G401.6 (cell line): ENCODE measurements around the gene SKA3.
"Not testable (repeated sequence)": the region's sequence is repeated elsewhere in the genome, so short reads cannot be mapped to it uniquely, and the experiment has no call there.

Experiments
- FAIRE-seq: peaks from 2 replicates; lab custom pipeline; 2012; peaks lifted over from hg19 to GRCh38; lab: Jason Lieb, UNC

The SKA3 gene

DNA sequence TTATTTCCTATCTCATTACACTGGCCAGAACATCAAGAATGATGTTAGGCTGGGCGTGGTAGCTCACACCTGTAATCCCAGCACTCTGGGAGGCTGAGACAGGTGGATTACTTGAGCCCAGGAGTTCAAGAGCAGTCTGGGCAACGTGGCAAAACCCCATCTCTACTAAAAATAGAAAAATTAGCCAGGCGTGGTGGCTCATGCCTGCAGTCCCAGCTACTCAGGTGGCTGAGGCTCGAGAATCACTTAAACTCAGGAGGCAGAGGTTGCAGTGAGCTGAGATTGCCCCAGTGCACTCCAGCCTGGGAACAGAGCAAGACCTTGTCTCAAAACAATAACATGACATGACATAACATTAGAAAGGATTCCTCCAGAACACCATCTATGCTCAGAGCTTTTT, 10.7 kb downstream of the SKA3 start:
- FAIRE-seq, result not testable (repeated sequence)

DNA sequence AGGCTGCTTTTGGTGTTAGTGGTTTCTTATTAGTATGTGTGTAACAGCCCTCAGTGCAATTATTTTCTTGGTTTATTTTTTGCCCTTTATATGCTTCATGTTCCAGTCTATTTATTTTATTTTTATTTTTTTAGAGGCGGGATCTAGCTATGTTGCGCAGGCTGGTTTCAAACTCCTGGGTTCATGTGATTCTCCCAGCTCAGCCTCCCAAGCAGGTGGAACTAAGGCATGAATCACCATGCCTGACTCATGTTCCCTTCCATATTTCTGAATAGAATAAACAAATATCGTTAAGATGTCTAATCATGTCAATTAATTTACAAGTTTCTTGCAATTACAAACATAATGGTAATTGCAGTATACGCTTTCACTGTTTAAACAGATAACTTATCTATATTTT, 11.7 kb downstream of the SKA3 start:
- no peak for FAIRE-seq

DNA sequence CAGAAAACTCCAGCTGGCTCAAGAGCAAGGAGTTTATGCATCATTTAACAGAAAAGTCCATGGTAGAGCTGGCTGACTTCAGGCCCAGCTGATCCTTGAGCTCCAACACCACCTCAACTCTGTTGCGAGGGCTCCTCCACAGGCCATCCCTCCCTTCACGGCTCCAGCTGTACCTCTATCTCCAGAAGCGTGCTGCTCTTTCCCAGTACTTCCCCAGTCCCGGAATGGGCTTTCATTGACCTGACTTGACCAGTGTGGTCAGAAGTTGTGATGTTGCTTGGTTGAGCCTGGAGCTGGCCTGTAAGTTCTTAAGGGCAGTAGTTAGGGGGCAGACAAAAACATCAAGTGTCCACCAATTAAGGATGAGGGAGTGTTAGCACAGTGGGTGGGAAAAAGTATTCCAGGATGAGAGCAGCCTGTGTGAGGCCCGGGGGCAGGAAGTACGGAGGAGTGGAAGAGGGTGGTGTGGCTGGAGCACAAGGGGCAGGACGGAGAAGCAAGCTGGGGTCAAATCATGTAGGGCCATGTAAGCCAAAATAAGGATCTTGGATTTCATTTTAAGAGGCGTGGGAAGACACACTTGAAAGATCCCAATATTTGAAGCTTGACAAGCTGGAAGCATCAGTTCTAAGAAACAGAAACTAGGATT, 24.0 kb downstream of the SKA3 start:
- FAIRE-seq, result no peak

DNA sequence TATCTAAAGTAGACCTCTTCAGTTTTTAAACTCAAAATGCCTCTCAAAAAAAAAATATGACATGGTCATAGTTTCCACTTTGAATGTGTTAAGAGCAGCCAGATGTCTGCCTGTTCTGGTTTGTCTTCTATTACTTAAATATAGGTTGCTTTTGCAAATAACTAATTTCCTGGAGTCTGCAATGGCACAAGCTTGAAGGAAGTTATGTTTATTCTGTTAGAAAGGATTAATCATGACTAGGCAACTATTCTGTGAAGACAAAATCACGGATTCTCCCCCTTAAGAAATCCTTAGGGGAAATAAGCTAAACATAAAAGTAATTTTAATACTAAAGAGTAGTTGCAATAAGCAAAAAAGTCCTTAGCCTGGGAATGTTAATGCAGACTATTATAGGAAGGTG, 26.3 kb downstream of the SKA3 start:
- no peak for FAIRE-seq

DNA sequence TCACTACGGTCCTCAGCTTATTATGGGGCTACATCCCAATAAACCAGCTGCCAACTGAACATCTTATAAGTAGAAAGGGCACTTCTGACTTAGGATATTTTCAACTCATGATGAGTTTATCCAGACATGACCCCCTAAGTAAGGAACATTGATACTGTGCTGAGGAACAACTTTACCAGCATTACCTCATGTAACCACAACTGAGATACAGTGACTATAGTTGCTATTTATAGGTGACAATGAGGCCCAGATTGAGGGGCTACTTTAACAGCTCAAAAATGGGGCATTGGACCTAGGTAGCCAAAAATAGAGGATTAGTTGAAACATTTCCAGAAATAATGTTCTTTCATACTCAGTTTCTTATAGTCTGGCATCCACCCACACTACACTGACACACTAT, 26.8 kb downstream of the SKA3 start:
- no peak for FAIRE-seq

DNA sequence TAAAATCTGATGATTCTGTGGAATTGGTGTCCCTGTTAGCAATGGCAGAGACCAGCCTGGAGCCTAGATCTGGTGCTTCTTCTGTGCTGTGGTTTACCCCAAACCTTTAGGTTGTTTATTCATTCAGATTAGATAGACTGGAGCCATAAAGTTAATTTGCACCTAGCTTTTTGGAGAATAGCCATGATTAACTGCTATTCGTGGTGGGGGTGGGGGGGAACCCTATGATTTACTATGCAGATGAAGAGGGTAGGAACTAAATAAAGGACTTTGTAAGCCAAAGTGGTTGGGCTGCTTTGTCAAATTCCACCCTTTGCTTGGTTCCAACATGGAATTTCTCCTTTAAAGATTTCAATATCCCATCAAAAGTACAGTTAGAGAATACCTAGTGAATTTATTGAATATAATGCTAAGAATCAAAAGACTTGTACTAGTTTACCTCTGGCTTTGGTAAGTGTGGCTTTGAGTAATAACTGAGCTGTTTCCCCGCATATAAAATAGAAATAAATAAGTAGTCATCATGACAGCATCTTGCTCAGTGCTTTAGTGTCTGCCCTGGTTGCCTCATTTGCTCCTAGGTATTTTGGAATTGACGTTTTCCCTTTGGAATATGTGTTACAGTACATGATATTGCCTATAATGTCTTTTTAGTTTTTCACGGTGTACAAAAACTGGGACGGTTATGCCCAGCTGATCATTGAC, 27.6 kb downstream of the SKA3 start:
- FAIRE-seq, result no peak

DNA sequence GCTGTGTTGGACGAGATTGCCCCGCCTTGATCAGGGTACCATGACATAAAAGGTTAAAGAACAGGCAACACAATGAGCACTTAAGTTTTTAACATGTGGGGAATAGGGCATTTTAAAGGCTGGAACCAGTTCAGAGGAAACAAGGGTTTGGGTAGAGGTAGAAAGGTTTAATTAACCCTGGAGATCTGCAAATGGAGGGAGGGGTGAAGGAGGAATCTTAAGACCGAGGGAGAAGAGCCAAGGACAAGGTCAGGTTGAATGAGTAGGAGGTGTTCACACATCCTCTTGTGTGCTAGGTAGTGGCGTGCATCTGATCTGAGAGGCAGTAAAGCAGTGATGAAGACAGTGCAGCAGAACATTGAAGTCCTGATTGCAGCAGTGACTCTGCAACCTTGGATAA, 28.5 kb downstream of the SKA3 start:
- no peak for FAIRE-seq

DNA sequence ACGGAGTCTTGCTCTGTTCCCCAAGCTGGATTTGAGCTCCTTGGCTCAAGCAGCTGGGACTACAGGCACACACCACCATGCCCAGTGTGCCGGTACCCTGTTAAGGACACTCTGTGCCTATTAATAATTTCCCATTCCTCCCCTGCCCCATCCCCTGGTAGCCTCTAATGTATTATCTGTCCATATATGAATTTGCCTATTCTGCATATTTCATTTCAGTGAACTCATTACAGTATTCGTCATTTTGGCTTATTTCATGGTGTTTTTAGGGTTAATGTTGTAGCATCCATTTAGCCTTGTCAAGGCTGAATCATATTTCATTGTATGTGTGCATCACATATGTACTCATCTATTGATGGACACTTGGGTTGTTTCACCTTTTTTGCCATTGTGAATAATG, 33.6 kb downstream of the SKA3 start:
- FAIRE-seq, result no peak

DNA sequence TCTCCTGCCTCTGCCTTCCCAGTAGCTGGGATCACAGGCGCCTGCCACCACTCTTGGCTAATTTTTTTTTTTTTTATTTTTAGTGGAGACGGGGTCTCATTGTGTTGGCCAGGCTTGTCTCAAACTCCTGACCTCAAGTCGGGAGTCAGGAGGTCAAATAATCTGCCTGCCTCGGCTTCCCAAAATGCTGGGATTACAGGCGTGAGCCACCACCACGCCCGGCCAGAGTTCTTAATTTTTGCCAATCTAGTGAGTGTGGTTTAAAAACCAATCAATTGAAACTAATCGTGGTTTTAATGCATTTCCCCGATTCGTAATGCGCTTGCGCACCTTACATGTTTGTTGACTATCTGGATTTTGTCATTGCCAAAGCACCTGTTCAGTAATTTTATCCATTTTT, 37.0 kb downstream of the SKA3 start:
- no peak for FAIRE-seq

DNA sequence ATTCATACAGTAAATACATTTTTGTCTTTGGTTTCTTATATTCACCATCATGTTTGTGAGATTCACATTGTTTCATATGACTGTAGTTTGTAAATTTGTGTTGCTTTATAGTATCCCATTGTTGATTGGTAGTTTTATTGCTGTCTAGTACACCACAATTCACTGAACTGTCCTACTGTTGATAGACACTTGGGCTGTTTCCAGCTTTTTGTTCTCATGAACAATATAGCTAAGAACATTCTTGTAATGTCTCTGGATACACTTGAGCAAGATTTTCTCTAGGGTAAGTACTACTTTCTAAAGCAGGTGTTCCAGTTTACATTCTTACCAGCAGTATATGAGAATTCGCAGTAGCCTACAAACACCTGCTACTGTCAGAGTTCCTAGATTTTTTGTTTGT, 37.8 kb downstream of the SKA3 start:
- FAIRE-seq, result no peak

DNA sequence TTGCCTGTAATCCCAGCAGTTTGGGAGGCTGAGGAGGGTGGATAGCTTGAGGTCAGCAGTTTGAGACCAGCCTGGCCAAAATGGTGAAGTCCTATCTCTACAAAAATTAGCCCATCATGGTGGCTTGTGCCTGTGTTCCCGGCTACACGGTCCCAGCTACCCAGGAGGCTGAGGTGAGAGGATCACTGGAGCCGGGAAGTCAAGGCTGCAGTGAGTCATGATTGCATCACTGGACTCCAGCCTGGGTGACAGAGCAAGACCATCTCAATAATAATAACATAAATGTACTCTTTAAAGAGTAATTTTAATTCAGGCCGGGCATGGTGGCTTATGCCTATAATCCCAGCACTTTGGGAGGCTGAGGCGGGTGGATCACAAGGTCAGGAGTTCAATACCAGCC, 38.7 kb downstream of the SKA3 start:
- FAIRE-seq, result no peak

DNA sequence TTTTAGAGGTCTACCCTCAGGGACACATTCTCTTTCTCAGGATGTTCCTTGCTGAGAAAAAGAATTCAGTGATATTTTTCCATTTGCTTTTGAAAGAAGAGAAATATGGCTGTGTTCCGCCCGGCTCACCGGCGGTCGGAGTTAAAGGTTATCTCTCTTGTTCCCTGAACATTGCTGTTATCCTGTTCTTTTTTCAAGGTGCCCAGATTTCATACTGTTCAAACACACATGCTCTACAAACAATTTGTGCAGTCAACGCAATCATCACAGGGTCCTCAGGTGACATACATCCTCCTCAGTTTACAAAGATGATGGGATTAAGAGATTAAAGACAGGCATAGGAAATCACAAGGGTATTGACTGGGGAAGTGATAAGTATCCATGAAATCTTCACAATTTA, 40.5 kb downstream of the SKA3 start:
- FAIRE-seq, result not testable (repeated sequence)

DNA sequence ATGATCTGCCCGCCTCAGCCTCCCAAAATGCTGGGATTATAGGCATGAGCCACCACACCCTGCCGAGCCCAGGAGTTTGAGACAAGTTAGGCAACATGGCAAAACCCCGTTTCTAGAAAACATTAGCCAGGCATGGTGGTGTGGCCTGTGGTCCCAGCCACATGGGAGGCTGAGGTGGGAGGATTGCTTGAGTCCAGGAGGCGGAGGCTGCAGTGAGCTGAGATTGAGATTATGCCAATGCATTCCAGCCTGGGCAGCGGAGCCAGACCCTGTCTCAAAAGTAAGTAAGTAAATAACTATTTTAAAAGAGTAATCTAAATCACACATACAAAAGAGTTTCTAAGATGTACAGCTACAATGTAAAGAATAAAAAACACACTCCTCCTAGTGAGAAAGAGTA, 41.9 kb downstream of the SKA3 start:
- no peak for FAIRE-seq

DNA sequence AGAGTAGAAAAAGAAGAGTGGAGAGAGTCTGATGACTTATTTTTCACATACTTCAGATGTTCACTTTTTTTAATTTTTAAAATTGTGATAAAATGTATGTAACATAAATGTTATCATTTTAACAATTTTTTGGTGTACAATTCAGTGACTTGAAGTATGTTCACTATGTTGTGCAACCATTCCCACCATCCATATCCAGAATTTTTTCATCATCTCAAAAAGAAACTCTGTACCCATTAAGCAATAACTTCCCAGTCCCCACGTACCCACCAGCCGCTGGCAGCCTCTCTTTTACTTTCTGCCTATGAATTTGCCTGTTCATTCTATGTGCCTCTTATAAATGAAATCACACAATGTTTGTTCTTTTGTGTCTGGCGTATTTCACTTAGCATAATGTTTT, 43.3 kb downstream of the SKA3 start:
- FAIRE-seq, result no peak

DNA sequence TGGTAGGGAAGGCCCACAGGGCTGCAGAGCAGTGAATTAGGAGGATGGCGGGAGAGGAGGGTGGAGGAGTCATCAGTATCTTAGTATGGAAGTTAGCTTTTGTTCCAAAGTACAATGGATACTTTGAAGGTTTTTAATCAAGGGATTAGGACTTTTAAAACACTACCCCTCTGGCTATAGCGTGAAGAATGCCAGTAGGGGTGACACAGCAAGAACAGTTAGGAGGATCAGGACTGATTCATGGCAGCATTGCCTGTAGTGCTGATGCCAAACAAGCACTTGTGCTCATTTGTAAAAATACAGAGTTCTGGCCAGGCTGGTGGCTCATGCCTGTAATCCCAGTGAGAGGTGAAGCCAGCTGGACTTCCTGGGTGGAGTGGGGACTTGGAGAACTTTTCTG, 46.2 kb downstream of the SKA3 start:
- FAIRE-seq, result no peak

DNA sequence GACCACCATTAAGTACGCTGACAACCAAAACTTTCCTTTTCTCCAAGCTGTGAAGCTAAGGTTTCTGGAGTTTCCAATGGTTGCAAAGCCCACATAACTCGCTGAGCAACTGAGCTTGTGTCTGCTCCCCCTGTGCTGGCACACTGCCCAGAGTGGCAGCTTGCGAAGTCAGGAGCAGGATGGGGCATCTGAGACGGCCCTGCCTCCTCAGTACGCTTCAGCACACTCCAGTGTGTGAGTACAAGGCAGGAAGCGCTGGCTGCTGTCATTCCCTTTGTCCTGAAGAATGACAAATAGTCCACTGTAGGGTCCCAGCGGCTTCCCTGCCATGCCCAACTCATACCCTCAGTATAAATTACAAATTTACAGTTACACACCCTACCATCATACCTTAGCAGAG, 51.5 kb downstream of the SKA3 start:
- FAIRE-seq, result no peak

DNA sequence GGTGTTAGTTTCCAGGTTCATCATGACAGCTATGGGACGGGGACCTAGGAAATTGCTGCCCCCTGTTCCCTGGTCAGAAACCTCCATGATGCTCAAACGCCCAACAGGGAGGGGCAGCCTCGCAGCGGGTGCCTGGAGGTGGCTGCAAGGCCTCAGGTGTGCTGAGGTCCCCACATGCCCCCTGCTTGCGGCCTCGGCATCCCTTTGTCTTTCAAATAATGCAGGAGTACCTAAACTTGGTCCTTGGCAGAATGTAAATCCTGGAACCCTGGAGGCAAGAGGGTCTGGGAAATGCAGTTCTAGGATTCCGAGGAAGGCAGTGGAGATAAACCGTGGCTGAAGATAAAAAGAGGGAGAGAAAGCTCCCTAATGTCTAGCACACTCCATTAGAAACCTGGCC, 52.4 kb downstream of the SKA3 start:
- no peak for FAIRE-seq

DNA sequence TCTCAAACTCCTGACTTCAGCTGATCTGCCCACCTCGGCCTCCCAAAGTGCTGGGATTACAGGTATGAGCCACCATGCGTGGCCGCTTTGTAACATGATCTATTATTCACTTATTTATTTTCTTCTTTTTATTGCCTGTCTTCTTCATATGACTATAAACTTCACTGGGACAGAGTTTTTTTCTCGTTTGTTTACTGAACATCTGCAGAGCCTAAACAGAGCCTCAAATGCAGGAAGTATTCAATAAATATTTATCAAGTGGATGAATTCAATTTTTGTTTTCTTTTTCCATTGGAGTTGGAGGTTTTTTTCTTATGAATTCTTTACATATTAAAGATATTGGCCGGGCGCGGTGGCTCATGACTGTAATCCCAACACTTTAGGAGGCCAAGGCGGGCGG, 54.7 kb downstream of the SKA3 start:
- FAIRE-seq, result no peak

DNA sequence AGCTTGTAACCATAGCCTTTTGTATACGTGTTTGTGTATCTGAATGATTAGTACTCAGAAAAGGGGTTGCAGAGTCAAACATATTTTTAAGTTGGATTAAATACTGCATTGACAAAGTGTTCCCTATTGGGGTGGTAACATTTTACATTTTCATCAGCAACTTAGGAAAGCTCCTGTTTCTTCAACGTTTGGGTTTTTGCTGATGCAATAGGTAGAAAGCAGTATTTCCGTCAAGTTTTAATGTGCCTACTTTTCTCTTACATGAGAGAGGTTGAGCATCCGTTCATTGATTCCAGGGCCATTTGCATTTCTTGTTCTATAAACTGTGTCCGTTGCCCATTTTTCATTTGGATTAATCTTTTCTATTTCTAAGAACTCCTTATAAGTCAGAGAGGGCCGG, 56.2 kb downstream of the SKA3 start:
- FAIRE-seq, result no peak

DNA sequence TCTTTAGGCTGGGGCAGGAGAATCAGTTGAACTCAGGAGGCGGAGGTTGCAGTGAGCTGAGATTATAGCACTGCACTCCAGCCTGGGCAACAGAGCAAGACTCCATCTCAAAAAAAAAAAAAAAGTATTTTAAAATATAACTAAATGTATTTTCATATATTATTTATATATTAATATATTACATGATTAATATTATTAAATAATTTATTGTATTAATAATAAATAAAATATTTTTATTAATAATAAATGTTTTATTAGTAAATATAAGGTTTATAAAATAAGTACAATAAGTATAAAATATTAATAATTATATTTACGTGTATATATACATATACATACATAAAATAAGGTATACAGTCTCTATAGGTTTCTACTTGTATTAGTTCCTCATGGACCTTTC, 56.8 kb downstream of the SKA3 start:
- peak; percentile 98 for FAIRE-seq

DNA sequence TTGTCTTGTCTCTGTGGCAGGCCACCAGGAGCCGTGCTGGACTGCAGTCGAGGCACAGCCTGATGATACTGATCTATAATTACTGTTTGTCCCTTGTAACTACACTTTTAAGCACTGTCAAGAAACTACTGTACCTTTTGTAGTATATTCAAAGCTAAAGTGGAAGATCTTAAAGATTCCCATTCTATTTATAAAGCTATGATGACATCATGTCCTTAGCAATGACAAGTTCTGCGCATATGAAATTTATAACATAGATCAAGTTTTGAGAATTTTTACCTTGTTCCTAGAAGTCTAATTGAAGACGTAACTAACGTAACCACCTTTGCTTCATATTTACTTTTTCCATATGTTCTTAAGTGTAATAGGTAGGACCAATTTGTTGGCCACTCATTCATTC, 58.2 kb downstream of the SKA3 start:
- FAIRE-seq, result no peak

DNA sequence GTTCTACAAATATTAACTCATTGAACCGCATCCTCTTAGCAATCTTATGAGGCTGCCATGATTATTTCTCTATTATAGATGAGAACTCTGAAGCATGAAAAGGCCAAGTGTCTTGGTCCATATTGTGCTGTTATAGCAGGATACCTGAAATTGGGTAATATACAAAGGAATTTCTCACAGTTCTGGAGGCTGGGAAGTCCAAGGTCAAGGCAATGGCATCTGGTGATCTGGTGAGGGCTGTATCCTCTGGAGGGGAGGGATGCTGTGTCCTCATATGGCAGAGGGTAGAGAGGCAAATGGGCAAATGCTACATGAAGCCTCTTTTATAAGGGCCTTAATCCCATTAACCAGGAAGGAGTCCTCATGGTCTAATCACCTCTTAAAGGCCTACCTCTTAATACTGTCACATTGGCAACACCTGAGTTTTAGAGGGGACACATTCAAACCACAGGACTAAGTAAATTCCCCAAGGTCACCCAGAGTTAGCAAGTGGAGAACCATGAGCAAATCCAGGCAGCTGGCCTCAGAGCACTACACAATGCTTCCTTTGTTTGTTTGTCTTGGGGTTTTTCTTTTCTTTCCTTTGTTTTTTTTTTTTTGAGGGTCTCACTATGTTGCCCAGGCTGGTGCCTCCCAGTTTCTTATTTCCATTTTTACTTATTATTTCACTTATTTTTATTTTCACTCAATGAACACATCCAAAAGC, 59.1 kb downstream of the SKA3 start:
- FAIRE-seq, result no peak

DNA sequence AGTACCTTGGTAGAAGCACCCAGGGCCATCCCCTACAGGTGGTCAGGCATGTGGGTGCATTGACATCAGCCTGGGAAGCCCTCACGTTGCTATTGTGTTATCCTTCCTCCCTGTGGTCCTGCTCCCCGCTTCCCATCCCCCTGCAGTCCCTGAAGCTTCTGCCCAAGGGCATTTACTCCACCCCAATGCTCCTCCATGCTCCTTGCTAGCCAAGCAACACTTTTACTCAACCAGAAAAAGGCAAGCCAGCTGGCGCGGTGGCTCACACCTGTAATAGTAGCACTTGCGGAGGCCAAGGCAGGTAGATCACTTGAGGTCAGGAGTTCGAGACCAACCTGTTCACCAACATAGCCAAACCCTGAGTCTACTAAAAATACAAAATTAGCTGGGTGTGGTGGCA, 60.2 kb downstream of the SKA3 start:
- no peak for FAIRE-seq

DNA sequence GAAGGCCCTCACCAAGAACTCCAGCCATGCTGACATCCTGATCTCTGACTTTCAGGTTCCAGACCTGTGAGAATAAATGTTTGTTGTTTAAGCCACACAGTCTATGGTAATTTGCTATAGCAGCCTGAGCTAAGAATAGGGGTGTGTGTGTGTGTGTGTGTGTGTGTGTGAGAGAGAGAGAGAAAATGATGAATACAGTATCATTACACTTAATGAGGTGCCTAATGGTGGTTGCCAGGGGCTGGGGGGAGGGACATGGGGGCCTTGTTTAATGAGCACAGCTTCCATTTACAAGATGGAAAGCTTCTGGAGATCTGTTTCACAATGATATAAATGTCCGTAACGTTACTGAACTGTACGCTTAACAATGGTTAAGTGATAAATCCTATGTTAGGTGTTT, 61.1 kb downstream of the SKA3 start:
- no peak for FAIRE-seq
